Tibial nerve (tissue), 4 donors: Measurements from ENCODE around the gene XKR3. TPM values are rescaled to one million over a fixed set of nuclear protein-coding genes. Genes with fewer than 3 reads are reported as not detected.
"Not testable (repeated sequence)": the region's sequence is repeated elsewhere in the genome, so short reads cannot be mapped to it uniquely, and the experiment has no call there.

Experiments used
- DNase-seq, 2 donors: peaks; one replicate each; pipeline ENCODE4 v3.0.0-alpha.2; 2019; ENCODE audit warnings: low spot score in 2 of 2
- H3K27ac ChIP-seq, 4 donors: fragments of 200-600 bp; sonication (generic) in 3 of 4; one replicate each; pipeline ENCODE4 v1.5.1; 2017 to 2019; ENCODE audit warnings: mild to moderate bottlenecking in 1 of 4
- H3K27me3 ChIP-seq, 2 donors: fragments of 200-600 bp; sonication (generic) in 1 of 2; one replicate each; pipeline versions ENCODE4 v1.5.1 to v1.6.0; 2017 to 2019
- H3K36me3 ChIP-seq, 3 donors: fragments of 200-600 bp; sonication (generic); one replicate each; pipeline ENCODE4 v1.5.1; 2018 to 2019
- H3K4me1 ChIP-seq, 4 donors: fragments of 200-600 bp; sonication (generic) in 3 of 4; one replicate each; pipeline ENCODE4 v1.5.1; 2017 to 2019
- H3K4me3 ChIP-seq, 4 donors: fragments of 200-600 bp; sonication (generic) in 3 of 4; one replicate each; pipeline ENCODE4 v1.5.1; 2017 to 2019; ENCODE audit warnings: mild to moderate bottlenecking in 1 of 4, moderate library complexity in 1 of 4
- H3K9me3 ChIP-seq, 4 donors: fragments of 200-600 bp; sonication (generic) in 3 of 4; one replicate each; pipeline ENCODE4 v1.5.1; 2017 to 2019
- CTCF ChIP-seq, 5 experiments: fragments of 200-600 bp in 3 of 5; fragments of 450-650 bp in 2 of 5; sonication (generic) in 3 of 5; IDR thresholded peaks; one replicate each; pipeline ENCODE4 v1.5.1; 2016 to 2019; ENCODE audit warnings: antibody characterized with exemption in 5 of 5, mild to moderate bottlenecking in 3 of 5, moderate library complexity in 2 of 5
- EP300 ChIP-seq, 2 donors: sonication (generic); formaldehyde crosslinking; IDR thresholded peaks; one replicate each; pipeline ENCODE4 v1.6.1; 2017; ENCODE audit warnings: antibody characterized with exemption in 2 of 2, mild to moderate bottlenecking in 1 of 2
- POLR2A ChIP-seq, 2 donors: fragments of 450-650 bp; IDR thresholded peaks; one replicate each; pipeline ENCODE4 v1.6.1; 2017; ENCODE audit warnings: antibody characterized with exemption in 2 of 2, mild to moderate bottlenecking in 2 of 2, moderate library complexity in 2 of 2
- WGBS, 2 donors: methylation state at CpG; one replicate each; pipeline ENCODE4 v1.1.5; 2018; 5-methylcytosine and 5-hydroxymethylcytosine counted together
- total RNA-seq, 4 donors: library from RNA; depleted of rRNA; stranded (reverse); fragments of >200 nt; gene quantifications; one replicate each; pipeline ENCODE4 v1.1.0, GENCODE V29; 2016

Gene XKR3
- total RNA-seq, 4 donors from 2014 or later, result not detected

- Histone ChIP-seq H3K4me3 (no peak overlapping the region), H3K4me1 (no peaks in the 10 kb centered on the region), H3K27ac (no peak overlapping the region), H3K9me3 (no peaks in the 10 kb centered on the region), H3K27me3 (no peaks in the 10 kb centered on the region), H3K36me3 (no peaks in the 10 kb centered on the region)
- TF ChIP-seq EP300 (IDR thresholded peaks at IDR 0.05), result no peak
- DNase-seq, result no peak
- WGBS, 2 donors, result 80 to 90% methylated on average over 1 of the region's 1 CpG
Measured at GRCh38 chr22:16800358-16800757, 24.9 kb downstream of the XKR3 start.

GRCh38 chr22:16795504-16795903, 29.7 kb downstream of the XKR3 start:
- DNase-seq, H3K9me3 ChIP-seq, H3K27me3 ChIP-seq, H3K4me3 ChIP-seq, H3K4me1 ChIP-seq, H3K27ac ChIP-seq, H3K36me3 ChIP-seq: not testable (repeated sequence)
- WGBS, 2 donors, result 82 to 97% methylated on average over 1 of the region's 1 CpG

DNA sequence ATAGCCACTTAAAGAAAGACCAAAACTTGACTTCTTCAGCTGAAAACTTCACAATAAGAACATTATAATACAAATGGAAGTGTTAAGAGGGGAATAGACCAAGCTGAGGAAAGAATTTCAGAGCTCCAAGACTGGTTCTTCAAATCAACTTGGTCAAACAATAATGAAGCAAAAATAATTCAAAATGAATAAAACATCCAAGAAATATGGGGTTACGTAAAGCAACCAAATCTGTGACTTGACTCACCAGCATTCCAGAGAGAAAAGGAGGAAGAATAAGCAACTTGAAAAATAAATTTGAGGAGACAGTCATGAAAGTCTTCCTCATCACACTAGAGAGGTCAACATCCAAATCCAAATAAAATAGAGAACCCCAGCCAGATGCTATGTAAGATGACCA, 31.4 kb downstream of the XKR3 start:
- no peak overlapping the region for H3K27ac ChIP-seq
- no peak for TF ChIP-seq CTCF (IDR thresholded peaks at IDR 0.05)
- TF ChIP-seq EP300 (IDR thresholded peaks at IDR 0.05), result no peak
- TF ChIP-seq POLR2A (IDR thresholded peaks at IDR 0.05), result no peak
- H3K27me3 ChIP-seq, result no peaks in the 10 kb centered on the region
- no peaks in the 10 kb centered on the region for H3K4me1 ChIP-seq
- no peaks in the 10 kb centered on the region for H3K9me3 ChIP-seq
- no peak for DNase-seq
- 89% methylated on average over 1 of the region's 1 CpG for WGBS, 2 donors
- no peak overlapping the region for H3K4me3 ChIP-seq
- H3K36me3 ChIP-seq, result no peaks in the 10 kb centered on the region

DNA sequence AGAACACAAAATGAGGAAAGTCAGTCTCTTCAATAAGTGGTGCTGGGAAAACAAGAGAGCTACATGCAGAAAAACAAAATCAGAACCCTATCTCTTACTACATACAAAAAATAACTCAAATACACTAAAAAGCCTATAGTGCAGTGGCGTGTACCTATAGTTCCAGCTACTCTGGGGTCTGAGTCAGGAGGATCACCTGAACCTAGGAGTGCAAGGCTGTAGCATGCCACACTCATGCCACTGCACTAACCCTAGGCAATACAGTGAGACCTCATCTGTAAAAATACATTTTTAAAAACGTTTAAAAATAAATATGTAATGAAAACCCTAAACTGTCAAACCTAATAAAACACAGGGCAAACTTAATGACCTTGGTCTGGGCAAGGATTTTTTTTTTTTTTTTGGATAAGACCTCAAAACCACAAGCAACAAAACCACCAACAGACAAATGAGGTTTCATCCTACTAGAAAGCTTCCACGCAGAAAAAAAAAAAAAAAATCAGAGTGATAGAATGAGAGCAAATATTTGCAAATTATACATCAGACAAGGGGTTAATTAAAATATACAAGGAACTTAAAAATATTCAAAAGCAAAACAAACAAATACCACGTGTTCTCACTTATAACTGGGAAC, 35.2 kb downstream of the XKR3 start:
- Histone ChIP-seq H3K27me3 (no peaks in the 10 kb centered on the region), H3K27ac (no peak overlapping the region), H3K4me3 (no peak overlapping the region), H3K36me3 (no peaks in the 10 kb centered on the region), H3K4me1 (no peaks in the 10 kb centered on the region), H3K9me3 (no peaks in the 10 kb centered on the region)
- 40 to 45% methylated on average over 4 of the region's 4 CpGs for WGBS, 2 donors
- TF ChIP-seq EP300 (IDR thresholded peaks at IDR 0.05) (no peak), POLR2A (IDR thresholded peaks at IDR 0.05) (no peak), CTCF (IDR thresholded peaks at IDR 0.05) (no peak)
- no peak for DNase-seq

- Histone ChIP-seq H3K9me3 (no peaks in the 10 kb centered on the region), H3K4me3 (no peak overlapping the region), H3K36me3 (no peaks in the 10 kb centered on the region), H3K4me1 (no peaks in the 10 kb centered on the region), H3K27ac (no peak overlapping the region), H3K27me3 (no peaks in the 10 kb centered on the region)
- no peak for DNase-seq
- WGBS, 2 donors, result 73 to 80% methylated on average over 8 of the region's 8 CpGs
- TF ChIP-seq CTCF (IDR thresholded peaks at IDR 0.05), result peak in 1 of 5 experiments; percentile 28
- TF ChIP-seq POLR2A (IDR thresholded peaks at IDR 0.05), result no peak
Measured at GRCh38 chr22:16783930-16784354, 41.3 kb downstream of the XKR3 start.

GRCh38 chr22:16783453-16783852, 41.8 kb downstream of the XKR3 start:
- Histone ChIP-seq H3K27ac (no peak overlapping the region), H3K27me3 (no peaks in the 10 kb centered on the region), H3K36me3 (no peaks in the 10 kb centered on the region), H3K9me3 (no peaks in the 10 kb centered on the region), H3K4me3 (no peak overlapping the region), H3K4me1 (no peaks in the 10 kb centered on the region)
- 78 to 81% methylated on average over 4 of the region's 4 CpGs for WGBS, 2 donors
- no peak for DNase-seq
- TF ChIP-seq POLR2A (IDR thresholded peaks at IDR 0.05) (no peak), CTCF (IDR thresholded peaks at IDR 0.05) (no peak), EP300 (IDR thresholded peaks at IDR 0.05) (no peak)
